Activated CD4-positive, alpha-beta memory T cell treated with anti-CD3 and anti-CD28 coated beads, Interleukin-2, amount 10 ng/mL, durations not matched to agents 7 days and 5 days (primary cell): ENCODE data around the gene PDE6D. TPM values are rescaled to one million over a fixed set of nuclear protein-coding genes. Genes with fewer than 3 reads are reported as not detected.

Experiments used
- CTCF ChIA-PET: fragments of 350-600 bp; sonication (Branson Sonifier 250); formaldehyde crosslinking; loops from one replicate; lab custom pipeline; 2021; ENCODE audit warnings: antibody characterized with exemption, inconsistent platforms; lab: Charles Lee
- POLR2A ChIA-PET: fragments of 350-600 bp; sonication (Branson Sonifier 250); formaldehyde crosslinking; loops from one replicate; lab custom pipeline; 2021; ENCODE audit warnings: antibody characterized with exemption; lab: Charles Lee
- DNase-seq: peaks from one replicate; pipeline ENCODE4 v3.0.0-alpha.2; 2020
- H3K27ac Mint-ChIP-seq: one replicate; pipeline ENCODE4 v1.8.0; 2021; ENCODE audit warnings: mild to moderate bottlenecking, mixed read lengths
- H3K27me3 Mint-ChIP-seq: one replicate; pipeline ENCODE4 v1.8.0; 2021; ENCODE audit warnings: mixed read lengths
- H3K36me3 Mint-ChIP-seq: one replicate; pipeline ENCODE4 v1.8.0; 2021; ENCODE audit warnings: low read depth, mixed read lengths
- H3K4me1 Mint-ChIP-seq: one replicate; pipeline ENCODE4 v1.8.0; 2021; ENCODE audit warnings: mixed read lengths
- H3K4me3 Mint-ChIP-seq: one replicate; pipeline ENCODE4 v1.8.0; 2021; ENCODE audit warnings: mild to moderate bottlenecking, mixed read lengths
- H3K9me3 Mint-ChIP-seq: one replicate; pipeline ENCODE4 v1.8.0; 2021; ENCODE audit warnings: mixed read lengths
- total RNA-seq, 2 experiments: library from RNA; stranded (reverse); gene quantifications; one replicate each; pipeline ENCODE4 v1.2.3, GENCODE V29; 2021

Gene PDE6D
- total RNA-seq, 2 experiments from 2014 or later = 36.7 to 37.7 TPM

- Mint-ChIP-seq H3K4me1 (no peaks in the 10 kb centered on the region), H3K27ac (no peak overlapping the region), H3K9me3 (no peaks in the 10 kb centered on the region), H3K4me3 (no peak overlapping the region), H3K27me3 (no peaks in the 10 kb centered on the region), H3K36me3 (no peaks in the 10 kb centered on the region)
- ChIA-PET POLR2A (interaction anchor here (1.1 to 1.4 kb wide), 3 partner anchors 9 to 17 kb away, joined by 3 to 6 read pairs (median 4); partner anchors contain the start of gene PTMA), CTCF (interaction anchor here (0.7 to 3.2 kb wide), 7 partner anchors 8 to 271 kb away, joined by 3 to 39 read pairs (median 3); no protein-coding TSS in a partner anchor)
- no peak for DNase-seq
These were observed 55.6 kb downstream of the PDE6D start for GRCh38 chr2:231725476-231725875.

GRCh38 chr2:231722721-231723307 is 58.3 kb downstream of the PDE6D start:
- no peaks in the 10 kb centered on the region for H3K4me1 Mint-ChIP-seq
- no peak overlapping the region for H3K27ac Mint-ChIP-seq
- no peaks in the 10 kb centered on the region for H3K36me3 Mint-ChIP-seq
- no peaks in the 10 kb centered on the region for H3K27me3 Mint-ChIP-seq
- ChIA-PET CTCF (no interaction called here), POLR2A (no interaction called here)
- DNase-seq = no peak
- no peaks in the 10 kb centered on the region for H3K9me3 Mint-ChIP-seq
- H3K4me3 Mint-ChIP-seq = no peak overlapping the region

DNA sequence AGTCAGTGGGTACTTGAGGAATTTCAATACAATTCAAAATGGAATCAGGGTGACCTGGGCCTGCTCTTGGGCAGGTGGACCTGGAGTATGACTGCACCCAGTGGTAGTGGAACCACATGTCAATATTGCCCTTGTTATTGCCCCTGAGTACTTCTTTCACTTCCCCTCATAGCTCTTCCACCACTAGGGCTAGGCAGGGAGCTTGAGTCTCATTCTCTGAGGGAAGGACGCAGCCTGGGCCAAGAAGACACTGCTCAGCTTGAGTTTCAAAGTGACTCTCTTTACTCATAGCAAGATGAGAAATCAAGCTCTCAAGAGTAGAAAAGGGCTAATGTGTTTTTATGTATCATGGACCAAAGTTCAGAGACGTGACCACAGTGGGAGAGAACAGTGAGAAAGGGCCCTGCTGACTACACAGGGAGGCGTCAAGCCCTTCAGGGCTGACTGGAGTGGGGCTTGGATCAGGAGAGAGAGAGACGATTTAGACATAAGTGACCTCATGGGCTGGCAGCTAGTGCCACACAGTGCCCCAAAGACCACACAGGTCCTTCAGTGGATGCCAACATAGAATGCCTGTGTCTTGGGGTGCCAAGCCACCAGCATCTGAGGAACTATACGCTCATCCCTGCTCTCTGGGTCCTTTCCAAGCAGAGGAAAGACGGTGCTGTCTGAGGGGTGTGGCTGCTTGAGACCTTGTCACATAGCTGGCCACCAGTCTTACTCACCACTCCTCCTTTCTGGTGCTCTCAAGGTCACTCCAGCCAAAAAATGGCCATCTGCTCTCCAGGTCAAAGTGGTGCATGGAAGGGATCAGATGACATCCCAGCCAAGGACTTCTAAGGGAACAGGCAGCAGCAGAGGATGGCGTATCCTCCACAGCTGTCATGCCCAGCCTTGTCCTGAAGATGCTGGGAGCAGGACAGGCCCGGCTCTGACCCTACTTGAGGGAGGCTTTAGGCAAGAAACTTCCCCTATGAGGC is 59.8 kb downstream of the PDE6D start:
- Mint-ChIP-seq H3K36me3 (no peaks in the 10 kb centered on the region), H3K9me3 (no peaks in the 10 kb centered on the region), H3K4me3 (no peak overlapping the region), H3K4me1 (no peaks in the 10 kb centered on the region), H3K27me3 (no peaks in the 10 kb centered on the region), H3K27ac (no peak overlapping the region)
- DNase-seq = no peak
- ChIA-PET CTCF (interaction anchor here (0.7 to 0.8 kb wide), 2 partner anchors 46 to 108 kb away, joined by 3 to 4 read pairs; no protein-coding TSS in a partner anchor), POLR2A (interaction anchor here (0.5 to 1.9 kb wide), 2 partner anchors 11 to 35 kb away, joined by 3 to 5 read pairs; no protein-coding TSS in a partner anchor)

DNA sequence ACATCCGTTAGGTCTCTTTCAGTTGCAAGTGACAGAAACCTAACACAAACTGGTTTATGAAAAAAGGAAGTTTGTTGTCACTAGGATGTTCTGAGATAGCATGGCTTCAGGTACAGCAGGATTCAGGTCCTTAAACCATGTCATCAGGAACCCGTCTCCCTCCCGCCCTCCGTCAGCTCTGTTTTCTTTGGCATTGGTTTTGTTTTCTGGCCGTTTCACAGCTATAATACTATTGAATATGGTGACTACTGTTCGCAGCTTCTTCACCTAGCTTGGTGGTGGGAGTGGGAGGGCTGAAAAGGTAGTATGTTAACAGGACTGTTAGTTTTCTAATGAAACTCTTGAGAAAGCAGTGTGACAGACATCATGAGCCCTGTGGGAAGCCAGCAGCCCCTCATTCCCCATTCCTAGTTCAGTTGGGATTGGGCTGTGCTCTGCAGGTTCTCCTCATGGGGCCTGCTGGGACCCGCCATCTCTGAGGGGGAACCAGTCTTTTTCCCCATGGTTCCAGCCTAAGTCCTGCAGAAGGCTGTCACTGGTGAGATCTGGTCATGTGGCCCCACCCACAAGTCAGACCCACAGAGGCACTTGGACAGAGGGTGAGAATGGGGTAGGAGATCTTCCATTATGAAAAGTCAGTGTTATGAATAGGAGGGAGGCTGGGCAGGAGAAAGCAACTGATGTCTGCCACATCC is 60.6 kb downstream of the PDE6D start:
- H3K27ac Mint-ChIP-seq = no peak overlapping the region
- CTCF ChIA-PET = no interaction called here
- H3K36me3 Mint-ChIP-seq = no peaks in the 10 kb centered on the region
- no peaks in the 10 kb centered on the region for H3K27me3 Mint-ChIP-seq
- H3K9me3 Mint-ChIP-seq = no peaks in the 10 kb centered on the region
- no peak overlapping the region for H3K4me3 Mint-ChIP-seq
- H3K4me1 Mint-ChIP-seq = no peaks in the 10 kb centered on the region
- POLR2A ChIA-PET = interaction anchor here (0.5 to 1.9 kb wide), 3 partner anchors 10 to 36 kb away, joined by 3 to 5 read pairs (median 3); no protein-coding TSS in a partner anchor
- no peak for DNase-seq

DNA sequence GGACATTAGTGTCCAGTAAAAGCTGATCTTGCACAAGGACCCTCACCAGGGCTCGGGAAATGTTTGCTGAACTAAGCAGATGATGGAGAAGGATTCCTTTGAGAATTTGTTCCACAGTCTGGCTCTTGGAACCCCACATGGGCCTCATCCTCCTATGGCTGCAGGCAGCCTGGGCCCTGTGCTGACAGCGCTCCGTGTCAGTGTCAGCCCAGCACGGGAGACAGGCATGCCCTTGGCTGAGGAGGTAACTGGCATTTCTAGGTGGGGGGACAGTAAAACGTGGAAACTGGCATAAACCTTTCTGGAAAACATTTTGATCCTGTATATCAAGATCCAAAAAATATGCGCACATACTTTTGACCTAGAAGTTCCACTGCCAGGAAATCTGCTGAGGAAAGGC is 62.3 kb downstream of the PDE6D start:
- H3K27ac Mint-ChIP-seq = no peak overlapping the region
- no peaks in the 10 kb centered on the region for H3K9me3 Mint-ChIP-seq
- H3K4me1 Mint-ChIP-seq = peaks cover 6% of the 10 kb centered on the region
- ChIA-PET CTCF (interaction anchor here (8.0 kb wide), 1 partner anchor 44 kb away, joined by 244 read pairs; no protein-coding TSS in a partner anchor), POLR2A (no interaction called here)
- DNase-seq = no peak
- H3K27me3 Mint-ChIP-seq = no peaks in the 10 kb centered on the region
- H3K36me3 Mint-ChIP-seq = peaks cover 5% of the 10 kb centered on the region
- H3K4me3 Mint-ChIP-seq = no peak overlapping the region

GRCh38 chr2:231717281-231718171 is 63.6 kb downstream of the PDE6D start:
- H3K27ac Mint-ChIP-seq = no peak overlapping the region

DNA sequence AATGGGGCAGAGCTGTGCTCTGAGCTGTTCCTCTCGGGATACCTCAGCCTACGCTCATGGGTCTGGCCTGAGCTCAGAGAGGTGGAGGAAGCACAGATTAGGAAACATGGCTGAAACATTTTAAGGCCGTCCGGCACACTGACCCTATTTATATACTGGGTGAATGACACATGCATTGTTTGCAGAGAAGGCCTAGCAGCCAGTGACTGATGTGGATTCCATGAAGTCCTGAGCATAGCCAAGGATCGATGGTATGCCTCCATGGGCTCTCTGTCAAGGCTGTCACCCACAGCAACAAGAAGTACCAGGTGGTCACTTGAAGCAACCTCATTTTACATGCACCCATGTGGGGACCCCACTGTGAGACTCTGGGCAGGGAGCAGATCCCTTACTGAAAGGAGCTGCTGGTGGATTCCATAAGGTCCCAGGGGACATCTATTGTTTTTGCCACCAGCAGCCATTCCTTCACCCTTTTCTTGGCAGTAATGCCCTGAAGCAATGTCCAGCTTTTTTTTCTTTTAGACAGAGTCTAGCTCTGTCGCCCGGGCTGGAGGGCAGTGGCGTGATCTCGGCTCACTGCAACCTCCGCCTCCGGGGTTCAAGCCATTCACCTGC is 64.3 kb downstream of the PDE6D start:
- ChIA-PET CTCF (interaction anchor here (0.6 to 8.0 kb wide), 11 partner anchors 8 to 269 kb away, joined by 3 to 244 read pairs (median 5); partner anchors contain the start of gene PTMA), POLR2A (interaction anchor here (0.8 to 1.8 kb wide), 6 partner anchors 8 to 202 kb away, joined by 3 to 9 read pairs (median 3); partner anchors contain the start of gene PTMA)
- DNase-seq = no peak
- no peaks in the 10 kb centered on the region for H3K27me3 Mint-ChIP-seq
- H3K9me3 Mint-ChIP-seq = no peaks in the 10 kb centered on the region
- no peak overlapping the region for H3K27ac Mint-ChIP-seq
- peaks cover 23% of the 10 kb centered on the region for H3K4me1 Mint-ChIP-seq
- no peak overlapping the region for H3K4me3 Mint-ChIP-seq
- H3K36me3 Mint-ChIP-seq = peaks cover 21% of the 10 kb centered on the region

More at GRCh38 chr2:231717281-231718171, 63.6 kb downstream of the PDE6D start:
- no peaks in the 10 kb centered on the region for H3K27me3 Mint-ChIP-seq
- peaks cover 16% of the 10 kb centered on the region for H3K4me1 Mint-ChIP-seq
- H3K4me3 Mint-ChIP-seq = no peak overlapping the region
- H3K36me3 Mint-ChIP-seq = peaks cover 13% of the 10 kb centered on the region
- peak; percentile 25 for DNase-seq
- ChIA-PET CTCF (interaction anchor here (0.6 to 8.0 kb wide), 10 partner anchors 8 to 269 kb away, joined by 3 to 244 read pairs (median 4); partner anchors contain the start of gene PTMA), POLR2A (interaction anchor here (0.8 to 1.8 kb wide), 6 partner anchors 8 to 202 kb away, joined by 3 to 9 read pairs (median 3); partner anchors contain the start of gene PTMA)
- no peaks in the 10 kb centered on the region for H3K9me3 Mint-ChIP-seq

- Mint-ChIP-seq H3K36me3 (peaks cover 28% of the 10 kb centered on the region), H3K27me3 (no peaks in the 10 kb centered on the region), H3K9me3 (no peaks in the 10 kb centered on the region), H3K27ac (no peak overlapping the region), H3K4me3 (no peak overlapping the region), H3K4me1 (peaks cover 28% of the 10 kb centered on the region)
- no peak for DNase-seq
- POLR2A ChIA-PET = interaction anchor here (1.0 to 5.3 kb wide), 6 partner anchors 8 to 104 kb away, joined by 3 to 83 read pairs (median 8); partner anchors contain the start of gene PTMA
- CTCF ChIA-PET = interaction anchor here (1.2 to 8.0 kb wide), 8 partner anchors 8 to 199 kb away, joined by 3 to 244 read pairs (median 47); partner anchors contain the start of gene PTMA
These were observed 65.0 kb downstream of the PDE6D start for GRCh38 chr2:231715988-231716616.

DNA sequence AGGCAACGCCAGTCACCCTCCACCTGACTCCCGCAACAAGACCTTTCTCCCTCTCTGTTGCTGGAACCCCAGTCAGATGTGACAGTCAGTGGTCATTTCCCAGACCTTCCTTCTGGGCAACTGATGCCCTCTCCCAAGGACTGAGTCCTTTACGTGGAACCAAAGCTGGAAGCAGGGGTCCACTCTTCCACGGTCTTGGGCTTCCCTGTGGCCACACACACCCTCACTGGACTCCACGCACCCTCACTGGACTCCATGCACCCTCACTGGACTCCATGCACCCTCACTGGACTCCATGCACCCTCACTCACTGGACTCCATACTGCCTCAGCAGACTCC is 65.6 kb downstream of the PDE6D start:
- H3K4me1 Mint-ChIP-seq = peaks cover 28% of the 10 kb centered on the region
- H3K27ac Mint-ChIP-seq = peak overlapping the region; percentile 11
- H3K27me3 Mint-ChIP-seq = no peaks in the 10 kb centered on the region
- DNase-seq = no peak
- H3K4me3 Mint-ChIP-seq = no peak overlapping the region
- ChIA-PET CTCF (interaction anchor here (0.6 to 8.0 kb wide), 15 partner anchors 9 to 198 kb away, joined by 3 to 244 read pairs (median 15); no protein-coding TSS in a partner anchor), POLR2A (interaction anchor here (1.1 to 5.3 kb wide), 7 partner anchors 9 to 103 kb away, joined by 3 to 83 read pairs (median 8); no protein-coding TSS in a partner anchor)
- no peaks in the 10 kb centered on the region for H3K9me3 Mint-ChIP-seq
- peaks cover 32% of the 10 kb centered on the region for H3K36me3 Mint-ChIP-seq

DNA sequence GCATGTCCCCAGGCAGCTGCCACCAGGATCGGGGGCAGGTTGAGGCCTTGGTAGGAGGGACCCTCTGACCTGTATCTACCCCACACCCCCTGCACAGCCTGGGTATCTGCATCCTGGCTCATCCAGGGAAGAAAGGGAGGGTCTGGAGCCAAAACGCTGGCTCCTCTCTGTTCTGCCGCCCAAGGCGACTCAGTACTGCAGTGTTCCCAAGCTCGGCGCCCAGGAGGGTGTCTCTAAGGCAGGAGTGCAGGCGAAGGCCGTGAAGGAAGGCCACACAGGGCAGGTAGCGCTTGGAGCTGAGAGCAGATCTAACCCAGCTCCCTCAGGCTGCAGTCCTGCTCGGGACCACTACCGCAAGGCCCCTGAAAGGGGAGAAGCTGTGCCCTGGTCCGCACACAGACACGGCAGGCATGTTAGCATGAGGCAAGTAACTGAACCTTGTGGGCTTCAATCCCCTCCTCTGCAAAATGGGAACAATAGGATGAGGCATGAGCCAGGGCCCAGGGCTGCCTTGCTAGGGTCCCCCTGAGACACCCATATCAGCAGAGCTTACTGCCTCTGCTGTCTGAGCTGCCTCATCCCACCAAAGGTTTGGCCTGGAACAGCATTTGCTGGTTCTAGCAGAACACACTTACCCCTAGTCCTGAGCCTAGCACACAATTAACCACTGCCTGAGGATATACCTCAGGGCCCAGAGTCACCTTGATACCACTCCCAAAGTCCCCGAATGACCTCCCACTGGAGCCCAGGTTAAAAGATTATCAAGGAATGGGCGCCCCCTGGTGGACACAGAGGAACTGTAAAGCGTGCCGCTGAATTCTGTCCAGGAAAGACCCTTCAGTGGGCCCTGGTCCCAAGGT is 66.2 kb downstream of the PDE6D start:
- Mint-ChIP-seq H3K27ac (peak overlapping the region; percentile 11), H3K36me3 (peaks cover 34% of the 10 kb centered on the region), H3K4me3 (no peak overlapping the region), H3K27me3 (no peaks in the 10 kb centered on the region), H3K9me3 (no peaks in the 10 kb centered on the region), H3K4me1 (peaks cover 28% of the 10 kb centered on the region)
- DNase-seq = peak; percentile 80
- ChIA-PET CTCF (interaction anchor here (0.6 to 8.0 kb wide), 41 partner anchors 10 to 1998 kb away, joined by 3 to 244 read pairs (median 4); partner anchors contain the start of gene NCL), POLR2A (interaction anchor here (0.6 to 5.3 kb wide), 19 partner anchors 9 to 254 kb away, joined by 3 to 83 read pairs (median 4); partner anchors contain the start of genes NCL and PDE6D)
